Thyroid gland (tissue), 4 donors: ENCODE results near the gene GLOD4. TPM values are rescaled to one million over a fixed set of nuclear protein-coding genes. Genes with fewer than 3 reads are reported as not detected.

Experiments
- DNase-seq, 2 donors: peaks; one replicate each; pipeline ENCODE4 v3.0.0-alpha.2; 2019
- H3K27ac ChIP-seq, 3 donors: fragments of 200-600 bp; sonication (generic); 1 replicate in 2 of 3; 2 replicates in 1 of 3; pipeline ENCODE4 v1.5.1; 2016 to 2019; ENCODE audit warnings: mild to moderate bottlenecking in 1 of 3, moderate library complexity in 1 of 3
- H3K27me3 ChIP-seq: fragments of 200-600 bp; sonication (generic); one replicate; pipeline ENCODE4 v1.5.1; 2019
- H3K36me3 ChIP-seq, 2 donors: fragments of 200-600 bp; sonication (generic); one replicate each; pipeline ENCODE4 v1.5.1; 2016 to 2019
- H3K4me1 ChIP-seq, 2 donors: fragments of 200-600 bp; sonication (generic); one replicate each; pipeline ENCODE4 v1.5.1; 2017 to 2019
- H3K4me3 ChIP-seq, 3 donors: fragments of 200-600 bp; sonication (generic); replicated peaks in 1 of 3; 1 replicate in 2 of 3; 2 replicates in 1 of 3; pipeline ENCODE4 v1.5.1; 2016; ENCODE audit warnings: mild to moderate bottlenecking in 1 of 3
- H3K9me3 ChIP-seq: fragments of 200-600 bp; sonication (generic); one replicate; pipeline ENCODE4 v1.5.1; 2017
- POLR2A ChIP-seq, 2 donors: fragments of 450-650 bp; IDR thresholded peaks; one replicate each; pipeline ENCODE4 v1.6.1; 2017; ENCODE audit warnings: antibody characterized with exemption in 2 of 2, mild to moderate bottlenecking in 2 of 2, moderate library complexity in 1 of 2
- WGBS, 2 donors: methylation state at CpG; one replicate each; pipeline ENCODE4 v1.1.5; 2017; 5-methylcytosine and 5-hydroxymethylcytosine counted together
- intact Hi-C: fragments of 100-400 bp; cut with DNase I; formaldehyde crosslinking; loops from one replicate; pipeline ENCODE4 v1.15.1; 2023
- total RNA-seq, 4 donors: library from RNA; depleted of rRNA; stranded (reverse); fragments of >200 nt; gene quantifications; one replicate each; pipeline ENCODE4 v1.2.3, GENCODE V29; 2016
- TF ChIP-seq, protein P1 (sequence below), 6 experiments: fragments of 200-600 bp in 3 of 6; fragments of 450-650 bp in 3 of 6; sonication (generic) in 3 of 6; IDR thresholded peaks; one replicate each; pipeline ENCODE4 v1.5.1; 2016 to 2019; ENCODE audit warnings: antibody characterized with exemption in 6 of 6, mild to moderate bottlenecking in 2 of 6, inconsistent platforms in 1 of 6, moderate library complexity in 1 of 6

GLOD4 gene
- total RNA-seq, 4 donors from 2014 or later, result 48.9 to 94.6 (median 60.5) TPM

- H3K27ac ChIP-seq, result no peak overlapping the region
- no peaks in the 10 kb centered on the region for H3K27me3 ChIP-seq
- no peak overlapping the region for H3K4me3 ChIP-seq
- WGBS, 2 donors, result 94 to 97% methylated on average over 17 to 21 of the region's 21 CpGs
- no peak for DNase-seq
- no peaks in the 10 kb centered on the region for H3K9me3 ChIP-seq
- H3K4me1 ChIP-seq, result no peaks in the 10 kb centered on the region
- H3K36me3 ChIP-seq, result no peaks in the 10 kb centered on the region
- TF ChIP-seq POLR2A (IDR thresholded peaks at IDR 0.05), result no peak
- TF ChIP-seq, protein P1, sequence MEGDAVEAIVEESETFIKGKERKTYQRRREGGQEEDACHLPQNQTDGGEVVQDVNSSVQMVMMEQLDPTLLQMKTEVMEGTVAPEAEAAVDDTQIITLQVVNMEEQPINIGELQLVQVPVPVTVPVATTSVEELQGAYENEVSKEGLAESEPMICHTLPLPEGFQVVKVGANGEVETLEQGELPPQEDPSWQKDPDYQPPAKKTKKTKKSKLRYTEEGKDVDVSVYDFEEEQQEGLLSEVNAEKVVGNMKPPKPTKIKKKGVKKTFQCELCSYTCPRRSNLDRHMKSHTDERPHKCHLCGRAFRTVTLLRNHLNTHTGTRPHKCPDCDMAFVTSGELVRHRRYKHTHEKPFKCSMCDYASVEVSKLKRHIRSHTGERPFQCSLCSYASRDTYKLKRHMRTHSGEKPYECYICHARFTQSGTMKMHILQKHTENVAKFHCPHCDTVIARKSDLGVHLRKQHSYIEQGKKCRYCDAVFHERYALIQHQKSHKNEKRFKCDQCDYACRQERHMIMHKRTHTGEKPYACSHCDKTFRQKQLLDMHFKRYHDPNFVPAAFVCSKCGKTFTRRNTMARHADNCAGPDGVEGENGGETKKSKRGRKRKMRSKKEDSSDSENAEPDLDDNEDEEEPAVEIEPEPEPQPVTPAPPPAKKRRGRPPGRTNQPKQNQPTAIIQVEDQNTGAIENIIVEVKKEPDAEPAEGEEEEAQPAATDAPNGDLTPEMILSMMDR (IDR thresholded peaks at IDR 0.05), result no peak
- intact Hi-C loops, result no loop called here
Measured at GRCh38 chr17:826778-827177, 44.7 kb upstream of the GLOD4 start.

- no peak overlapping the region for H3K27ac ChIP-seq
- TF ChIP-seq, protein P1 (IDR thresholded peaks at IDR 0.05), result no peak
- no peak for TF ChIP-seq POLR2A (IDR thresholded peaks at IDR 0.05)
- intact Hi-C loops, result no loop called here
- WGBS, 2 donors, result 84 to 87% methylated on average over 17 of the region's 17 CpGs
- H3K9me3 ChIP-seq, result no peaks in the 10 kb centered on the region
- no peaks in the 10 kb centered on the region for H3K36me3 ChIP-seq
- H3K4me1 ChIP-seq, result no peaks in the 10 kb centered on the region
- DNase-seq, result no peak
- no peak overlapping the region for H3K4me3 ChIP-seq
- H3K27me3 ChIP-seq, result no peaks in the 10 kb centered on the region
Measured at GRCh38 chr17:825216-825615, 43.1 kb upstream of the GLOD4 start.

DNA sequence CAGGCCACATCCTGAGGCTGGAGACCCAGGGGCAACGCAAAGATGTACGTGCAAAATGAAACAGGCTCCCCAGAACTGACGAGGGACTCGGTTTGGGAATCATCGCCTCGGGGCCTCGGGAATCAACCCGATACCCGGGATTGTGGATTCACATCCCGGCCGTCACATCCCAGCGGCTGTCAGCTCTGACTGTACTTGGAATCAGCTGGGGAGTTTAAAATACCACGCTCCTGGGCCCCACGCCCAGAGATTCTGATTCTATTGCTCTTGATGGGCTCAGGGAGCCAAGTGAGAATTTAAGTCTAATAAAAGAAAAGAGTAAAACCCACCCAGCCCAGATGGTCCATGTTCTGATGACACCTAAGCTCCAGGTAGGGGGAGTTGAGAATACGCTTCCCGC, 42.3 kb upstream of the GLOD4 start:
- 90 to 93% methylated on average over 6 to 16 of the region's 16 CpGs for WGBS, 2 donors
- no peak overlapping the region for H3K27ac ChIP-seq
- H3K27me3 ChIP-seq, result no peaks in the 10 kb centered on the region
- no peak for TF ChIP-seq POLR2A (IDR thresholded peaks at IDR 0.05)
- TF ChIP-seq, protein P1 (IDR thresholded peaks at IDR 0.05), result no peak
- H3K4me3 ChIP-seq, result no peak overlapping the region
- no peak for DNase-seq
- no peaks in the 10 kb centered on the region for H3K4me1 ChIP-seq
- no peaks in the 10 kb centered on the region for H3K36me3 ChIP-seq
- intact Hi-C loops, result no loop called here
- H3K9me3 ChIP-seq, result no peaks in the 10 kb centered on the region

DNA sequence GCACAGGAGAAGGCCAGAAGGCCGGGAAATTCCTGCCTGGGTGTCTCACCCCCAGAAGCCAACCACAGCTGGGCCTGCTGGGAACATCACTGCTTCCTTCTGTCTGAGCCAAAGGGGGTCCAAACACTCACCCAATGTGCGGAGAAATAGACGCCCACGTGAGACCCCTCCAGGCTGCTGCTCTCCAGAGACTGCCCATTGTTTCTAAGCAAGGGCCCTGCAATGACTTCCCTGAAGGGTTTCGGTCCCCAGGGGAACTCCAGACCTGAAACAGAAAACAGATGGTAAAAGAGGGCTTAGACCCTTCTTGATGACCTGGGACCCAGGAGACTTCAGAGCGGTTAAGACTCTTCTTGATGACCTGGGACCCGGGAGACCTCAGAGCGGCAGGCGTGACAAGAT, 41.4 kb upstream of the GLOD4 start:
- intact Hi-C loops, result no loop called here

GRCh38 chr17:819251-819650, 37.2 kb upstream of the GLOD4 start:
- Histone ChIP-seq H3K27me3 (no peaks in the 10 kb centered on the region), H3K27ac (no peak overlapping the region), H3K9me3 (no peaks in the 10 kb centered on the region), H3K36me3 (no peaks in the 10 kb centered on the region), H3K4me1 (no peaks in the 10 kb centered on the region), H3K4me3 (no peak overlapping the region)
- no peak for DNase-seq
- intact Hi-C loops, result no loop called here
- TF ChIP-seq POLR2A (IDR thresholded peaks at IDR 0.05), result no peak
- TF ChIP-seq, protein P1 (IDR thresholded peaks at IDR 0.05), result no peak
- WGBS, 2 donors, result 94 to 96% methylated on average over 17 to 18 of the region's 19 CpGs

More for the DNA sequence above, 41.4 kb upstream of the GLOD4 start:
- H3K27me3 ChIP-seq, result no peaks in the 10 kb centered on the region
- DNase-seq, result no peak
- H3K4me1 ChIP-seq, result no peaks in the 10 kb centered on the region
- no peaks in the 10 kb centered on the region for H3K9me3 ChIP-seq
- H3K4me3 ChIP-seq, result no peak overlapping the region
- no peaks in the 10 kb centered on the region for H3K36me3 ChIP-seq
- TF ChIP-seq, protein P1 (IDR thresholded peaks at IDR 0.05), result no peak
- TF ChIP-seq POLR2A (IDR thresholded peaks at IDR 0.05), result no peak
- H3K27ac ChIP-seq, result no peak overlapping the region
- 90 to 92% methylated on average over 8 to 9 of the region's 9 CpGs for WGBS, 2 donors
